H1 (cell line): ENCODE measurements around the gene LAG3.

Experiments used
- CBX8 ChIP-seq: fragments of 300-800, 300-1000 bp; sonication (generic); IDR thresholded peaks from 2 replicates; pipeline ENCODE4 v1.7.1; 2016; ENCODE audit warnings: low read depth, low read length, borderline replicate concordance
- EP300 ChIP-seq, 2 experiments: IDR thresholded peaks; 1 replicate in 1 of 2; 2 replicates in 1 of 2; pipeline ENCODE4 v1.6.1; 2011 to 2012; ENCODE audit warnings: low read depth in 2 of 2, low read length in 2 of 2, mild to moderate bottlenecking in 2 of 2, borderline replicate concordance in 1 of 2, inconsistent platforms in 1 of 2, moderate library complexity in 1 of 2
- KDM5A ChIP-seq: fragments of 200-600 bp; IDR thresholded peaks from 2 replicates; pipeline ENCODE4 v1.7.1; 2012; ENCODE audit warnings: mild to moderate bottlenecking, low read length, inconsistent platforms, mixed read lengths

- TF ChIP-seq EP300 (IDR thresholded peaks at IDR 0.05; ENCODE audit: borderline replicate concordance in 1 of 2, low read depth in 2 of 2, low read length in 2 of 2) = no peak
- TF ChIP-seq CBX8 = no peak
- TF ChIP-seq KDM5A = no peak
These were observed 49.5 kb upstream of the LAG3 start for GRCh38 chr12:6722863-6723262.
